RWPE1 (cell line): Measurements from ENCODE around the gene MYO1E.
"Not testable (repeated sequence)": the region's sequence is repeated elsewhere in the genome, so short reads cannot be mapped to it uniquely, and the experiment has no call there.

Experiments used
- CTCF ChIA-PET: fragments of 350-600 bp; sonication (Branson Sonifier 250); formaldehyde crosslinking; extraction: SDS; loops from one replicate; lab custom pipeline; 2021; lab: Yijun Ruan, JAX
- POLR2A ChIA-PET: fragments of 400-600 bp; formaldehyde crosslinking; extraction: SDS; loops from one replicate; lab custom pipeline; 2020; ENCODE audit warnings: antibody characterized with exemption; ENCODE audit not compliant: low non-redundant PET; lab: Yijun Ruan, JAX
- DNase-seq: peaks from one replicate; pipeline ENCODE4 v3.0.0; 2012; ENCODE audit warnings: low spot score
- H3K27ac ChIP-seq: fragments of 450-650 bp; 2 replicates; pipeline ENCODE4 v1.5.1; 2017
- CTCF ChIP-seq: fragments of 450-650 bp; conservative IDR thresholded peaks from 2 replicates; pipeline ENCODE4 v1.5.1; 2017; ENCODE audit warnings: low read depth, mild to moderate bottlenecking

The MYO1E gene

GRCh38 chr15:59392299-59392698, 19.6 kb upstream of the MYO1E start:
- ChIA-PET POLR2A (no interaction called here), CTCF (no interaction called here)
- no peak for DNase-seq
- H3K27ac ChIP-seq, result no peak overlapping the region
- TF ChIP-seq CTCF, result no peak

- peak overlapping the region; percentile 67 for H3K27ac ChIP-seq
- POLR2A ChIA-PET, result no interaction called here
- CTCF ChIA-PET, result interaction anchor here (0.6 kb wide), 1 partner anchor 90 kb away, joined by 5 read pairs; no protein-coding TSS in a partner anchor
- DNase-seq, result peak; percentile 70
- no peak for TF ChIP-seq CTCF
These were observed 16.0 kb upstream of the MYO1E start for GRCh38 chr15:59388670-59389069.

- CTCF ChIA-PET, result interaction anchor here (1.0 kb wide), 1 partner anchor 106 kb away, joined by 3 read pairs; no protein-coding TSS in a partner anchor
- POLR2A ChIA-PET, DNase-seq, H3K27ac ChIP-seq: not testable (repeated sequence)
These were observed 14.7 kb upstream of the MYO1E start for GRCh38 chr15:59387196-59387878.

- POLR2A ChIA-PET, result no interaction called here
- no peak for TF ChIP-seq CTCF
- no peak for DNase-seq
- no peak overlapping the region for H3K27ac ChIP-seq
- CTCF ChIA-PET, result no interaction called here
These were observed 12.5 kb upstream of the MYO1E start for GRCh38 chr15:59385171-59385570.

- no peak for TF ChIP-seq CTCF
- ChIA-PET CTCF (interaction anchor here (0.6 kb wide), 2 partner anchors 90 to 278 kb away, joined by 4 read pairs; no protein-coding TSS in a partner anchor), POLR2A (no interaction called here)
- H3K27ac ChIP-seq, result no peak overlapping the region
- no peak for DNase-seq
These were observed 11.8 kb upstream of the MYO1E start for GRCh38 chr15:59384507-59384906.

- CTCF ChIA-PET, result interaction anchor here (0.6 kb wide), 2 partner anchors 9 to 108 kb away, joined by 3 to 4 read pairs; no protein-coding TSS in a partner anchor
- POLR2A ChIA-PET, result no interaction called here
- no peak for TF ChIP-seq CTCF
- DNase-seq, result no peak
- H3K27ac ChIP-seq, result no peak overlapping the region
These were observed 8.4 kb upstream of the MYO1E start for GRCh38 chr15:59380902-59381610.
